ENCODE data around the gene TUBB8.
A peak's percentile ranks its signal among the peaks of the same experiment; 100 is the strongest.
"Not testable (repeated sequence)": the region's sequence is repeated elsewhere in the genome, so short reads cannot be mapped to it uniquely, and the experiment has no call there.

Gene TUBB8

DNA sequence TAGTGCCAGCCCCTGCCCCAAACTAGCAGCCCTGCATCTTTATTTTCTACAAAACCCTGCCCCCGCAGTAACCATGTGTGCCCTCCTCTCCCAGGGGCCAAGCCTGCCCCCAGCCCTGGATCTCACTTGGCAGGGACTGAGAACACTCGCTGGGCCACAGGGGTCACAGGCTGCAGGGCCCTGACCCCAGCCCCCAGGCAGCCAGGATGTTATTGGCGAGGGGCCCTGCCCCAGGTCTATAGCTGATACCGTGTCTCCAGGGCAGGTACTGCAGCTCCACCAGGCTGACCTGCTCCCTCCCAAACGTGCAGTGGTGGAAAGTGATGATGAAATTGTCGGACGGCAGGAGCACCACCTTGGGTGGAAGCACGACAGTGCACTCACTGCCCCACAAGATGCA lies 35.9 kb upstream of the TUBB8 start:
- Histone ChIP-seq H3K36me3 (ENCODE audit: control insufficient read depth, insufficient read depth, low read length) (no peaks in the 10 kb centered on the region), H3K4me3 (ENCODE audit: low read length) (no peak overlapping the region), H3K27me3 (ENCODE audit: control insufficient read depth, insufficient read depth, low read length) (no peaks in the 10 kb centered on the region), H3K9ac (ENCODE audit: low read length) (no peak overlapping the region), H3K27ac (ENCODE audit: low read depth, low read length) (no peak overlapping the region), H3K4me1 (ENCODE audit: control insufficient read depth, insufficient read depth, low read length) (no peaks in the 10 kb centered on the region)

GRCh38 chr10:83930-84530 lies 34.9 kb upstream of the TUBB8 start:
- Histone ChIP-seq H3K27ac (ENCODE audit: low read depth, low read length) (no peak overlapping the region), H3K4me1 (ENCODE audit: control insufficient read depth, insufficient read depth, low read length) (no peaks in the 10 kb centered on the region), H3K36me3 (ENCODE audit: control insufficient read depth, insufficient read depth, low read length) (no peaks in the 10 kb centered on the region), H3K27me3 (ENCODE audit: control insufficient read depth, insufficient read depth, low read length) (no peaks in the 10 kb centered on the region), H3K4me3 (ENCODE audit: low read length) (no peak overlapping the region), H3K9ac (ENCODE audit: low read length) (no peak overlapping the region)

GRCh38 chr10:80477-81105 lies 31.5 kb upstream of the TUBB8 start:
- no peaks in the 10 kb centered on the region for H3K4me1 ChIP-seq (ENCODE audit: control insufficient read depth, insufficient read depth, low read length)
- H3K36me3 ChIP-seq (ENCODE audit: control insufficient read depth, insufficient read depth, low read length) = no peaks in the 10 kb centered on the region
- no peaks in the 10 kb centered on the region for H3K27me3 ChIP-seq (ENCODE audit: control insufficient read depth, insufficient read depth, low read length)
- H3K9ac ChIP-seq (ENCODE audit: low read length) = no peak overlapping the region
- no peak overlapping the region for H3K27ac ChIP-seq (ENCODE audit: low read depth, low read length)
- no peak overlapping the region for H3K4me3 ChIP-seq (ENCODE audit: low read length)

DNA sequence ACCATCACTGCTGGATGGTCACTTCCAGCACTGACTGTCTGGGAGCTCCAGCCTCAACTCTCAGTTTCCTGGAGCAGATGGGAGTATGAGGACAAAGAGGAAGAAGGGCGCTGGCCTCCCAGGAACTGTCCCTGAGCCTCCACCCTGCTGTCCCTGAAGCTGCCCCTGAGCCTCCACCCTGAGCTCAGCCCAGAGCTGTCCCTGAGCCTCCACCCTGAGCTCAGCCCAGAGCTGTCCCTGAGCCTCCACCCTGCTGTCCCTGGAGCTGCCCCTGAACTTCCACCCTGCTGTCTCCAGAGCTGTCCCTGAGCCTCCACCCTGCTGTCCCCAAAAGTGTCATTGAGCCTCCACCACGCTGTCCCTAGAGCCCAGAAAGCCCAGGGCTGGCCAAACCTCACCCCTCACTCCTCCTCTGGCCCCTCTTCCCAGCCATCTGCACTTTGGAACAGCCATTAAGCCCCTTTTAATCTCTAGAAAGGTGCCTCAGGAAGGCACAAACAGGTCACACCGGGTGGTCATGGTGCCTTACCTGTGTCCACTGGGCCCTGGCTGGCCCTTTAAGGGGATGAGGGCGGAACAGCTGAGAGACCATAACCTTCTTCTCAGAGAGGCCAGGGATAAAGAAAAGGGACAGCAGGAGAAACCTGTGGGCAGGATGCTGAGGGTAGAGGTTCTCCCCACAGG lies 30.6 kb upstream of the TUBB8 start:
- Histone ChIP-seq H3K27me3 (ENCODE audit: control insufficient read depth, insufficient read depth, low read length) (no peaks in the 10 kb centered on the region), H3K36me3 (ENCODE audit: control insufficient read depth, insufficient read depth, low read length) (no peaks in the 10 kb centered on the region), H3K4me3 (ENCODE audit: low read length) (no peak overlapping the region), H3K27ac (ENCODE audit: low read depth, low read length) (no peak overlapping the region), H3K4me1 (ENCODE audit: control insufficient read depth, insufficient read depth, low read length) (no peaks in the 10 kb centered on the region), H3K9ac (ENCODE audit: low read length) (no peak overlapping the region)

GRCh38 chr10:78556-78955 lies 29.5 kb upstream of the TUBB8 start:
- Histone ChIP-seq H3K36me3 (ENCODE audit: control insufficient read depth, insufficient read depth, low read length) (no peaks in the 10 kb centered on the region), H3K27me3 (ENCODE audit: control insufficient read depth, insufficient read depth, low read length) (no peaks in the 10 kb centered on the region), H3K4me3 (ENCODE audit: low read length) (no peak overlapping the region), H3K9ac (ENCODE audit: low read length) (no peak overlapping the region), H3K27ac (ENCODE audit: low read depth, low read length) (no peak overlapping the region), H3K4me1 (ENCODE audit: control insufficient read depth, insufficient read depth, low read length) (no peaks in the 10 kb centered on the region)

GRCh38 chr10:74266-74621 lies 25.1 kb upstream of the TUBB8 start:
- H3K4me3 ChIP-seq (ENCODE audit: low read length); H3K4me1 ChIP-seq (ENCODE audit: control insufficient read depth, insufficient read depth, low read length); H3K36me3 ChIP-seq (ENCODE audit: control insufficient read depth, insufficient read depth, low read length); H3K9ac ChIP-seq (ENCODE audit: low read length); H3K27ac ChIP-seq (ENCODE audit: low read depth, low read length); H3K27me3 ChIP-seq (ENCODE audit: control insufficient read depth, insufficient read depth, low read length): not testable (repeated sequence)

DNA sequence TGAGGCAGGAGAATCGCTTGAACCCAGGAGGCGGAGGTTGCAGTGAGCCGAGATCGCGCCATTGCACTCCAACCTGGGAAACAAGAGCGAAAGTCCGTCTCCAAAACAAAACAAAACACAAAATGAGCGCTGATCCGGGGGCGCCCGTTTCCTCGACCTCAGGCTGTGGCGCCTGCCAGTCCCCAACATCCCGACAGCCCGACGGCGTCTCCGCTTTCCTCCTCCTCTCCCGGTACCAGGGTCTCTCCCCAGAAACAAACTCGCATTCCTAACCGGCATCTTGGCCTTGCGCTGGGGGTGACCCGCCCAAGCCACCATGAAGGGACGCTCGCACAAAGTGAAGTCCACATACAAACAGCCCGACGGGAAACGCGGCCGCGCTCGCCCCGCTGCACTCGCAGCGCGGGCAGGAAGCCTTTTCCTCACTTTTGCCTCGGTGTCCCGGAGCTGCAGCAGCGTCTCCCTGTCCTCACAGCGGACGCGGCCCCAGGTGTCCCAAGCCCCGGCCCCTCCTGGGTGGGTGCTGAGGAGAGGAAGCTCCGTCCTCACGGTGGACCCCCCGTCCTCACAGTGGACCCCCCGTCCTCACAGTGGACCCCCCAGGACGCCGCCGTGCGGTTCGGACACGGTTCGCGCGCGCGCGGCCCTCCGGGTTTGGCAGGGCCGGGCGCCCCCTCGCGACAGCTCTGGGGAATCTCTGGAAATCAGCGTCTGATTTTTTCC lies 24.6 kb upstream of the TUBB8 start:
- not testable (repeated sequence) for H3K27ac ChIP-seq (ENCODE audit: low read depth, low read length); H3K9ac ChIP-seq (ENCODE audit: low read length); H3K27me3 ChIP-seq (ENCODE audit: control insufficient read depth, insufficient read depth, low read length); H3K36me3 ChIP-seq (ENCODE audit: control insufficient read depth, insufficient read depth, low read length); H3K4me1 ChIP-seq (ENCODE audit: control insufficient read depth, insufficient read depth, low read length)
- H3K4me3 ChIP-seq (ENCODE audit: low read length) = peak overlapping the region; percentile 64

- H3K4me1 ChIP-seq (ENCODE audit: control insufficient read depth, insufficient read depth, low read length); H3K4me3 ChIP-seq (ENCODE audit: low read length); H3K36me3 ChIP-seq (ENCODE audit: control insufficient read depth, insufficient read depth, low read length); H3K9ac ChIP-seq (ENCODE audit: low read length); H3K27me3 ChIP-seq (ENCODE audit: control insufficient read depth, insufficient read depth, low read length); H3K27ac ChIP-seq (ENCODE audit: low read depth, low read length): not testable (repeated sequence)
Measured at GRCh38 chr10:68156-68555, 19.1 kb upstream of the TUBB8 start.

DNA sequence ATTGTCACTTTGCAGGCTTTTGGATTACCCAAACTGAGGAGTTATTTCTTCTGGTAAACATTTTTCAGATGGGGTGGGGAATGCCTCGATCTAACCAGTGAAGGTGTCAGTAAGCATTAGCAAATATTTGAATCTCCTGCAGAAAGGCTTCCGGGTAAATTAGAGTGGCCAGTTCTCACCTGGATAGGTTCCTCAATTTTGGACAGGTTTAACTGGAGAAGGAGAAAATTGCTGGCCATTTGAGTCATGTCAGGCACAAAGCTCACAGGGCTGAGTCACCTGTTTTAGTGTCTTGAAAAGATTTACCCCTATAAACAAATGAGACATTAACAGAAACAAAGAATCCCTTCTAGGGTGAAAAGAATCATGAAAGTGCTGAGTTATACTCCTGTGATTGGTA lies 830 bp upstream of the TUBB8 start:
- not testable (repeated sequence) for H3K4me3 ChIP-seq (ENCODE audit: low read length); H3K27me3 ChIP-seq (ENCODE audit: control insufficient read depth, insufficient read depth, low read length); H3K9ac ChIP-seq (ENCODE audit: low read length); H3K4me1 ChIP-seq (ENCODE audit: control insufficient read depth, insufficient read depth, low read length); H3K36me3 ChIP-seq (ENCODE audit: control insufficient read depth, insufficient read depth, low read length); H3K27ac ChIP-seq (ENCODE audit: low read depth, low read length)

DNA sequence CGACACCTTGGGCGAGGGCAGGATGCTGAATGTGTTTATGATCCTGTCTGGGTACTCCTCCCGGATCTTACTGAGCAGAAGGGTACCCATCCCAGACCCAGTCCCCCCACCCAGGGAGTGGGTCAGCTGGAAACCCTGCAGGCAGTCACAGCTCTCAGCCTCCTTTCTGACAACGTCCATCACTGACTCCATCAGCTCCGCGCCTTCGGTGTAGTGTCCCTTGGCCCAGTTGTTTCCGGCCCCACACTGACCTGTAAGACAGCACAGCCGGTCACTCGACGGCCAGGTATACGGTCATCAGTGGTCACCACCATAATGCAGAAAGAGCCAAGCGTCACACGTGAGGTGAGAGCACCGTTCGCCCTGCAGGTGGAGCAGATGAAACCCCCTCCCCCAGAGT lies 1.2 kb downstream of the TUBB8 start:
- H3K36me3 ChIP-seq (ENCODE audit: control insufficient read depth, insufficient read depth, low read length); H3K27ac ChIP-seq (ENCODE audit: low read depth, low read length); H3K27me3 ChIP-seq (ENCODE audit: control insufficient read depth, insufficient read depth, low read length); H3K9ac ChIP-seq (ENCODE audit: low read length); H3K4me1 ChIP-seq (ENCODE audit: control insufficient read depth, insufficient read depth, low read length); H3K4me3 ChIP-seq (ENCODE audit: low read length): not testable (repeated sequence)

DNA sequence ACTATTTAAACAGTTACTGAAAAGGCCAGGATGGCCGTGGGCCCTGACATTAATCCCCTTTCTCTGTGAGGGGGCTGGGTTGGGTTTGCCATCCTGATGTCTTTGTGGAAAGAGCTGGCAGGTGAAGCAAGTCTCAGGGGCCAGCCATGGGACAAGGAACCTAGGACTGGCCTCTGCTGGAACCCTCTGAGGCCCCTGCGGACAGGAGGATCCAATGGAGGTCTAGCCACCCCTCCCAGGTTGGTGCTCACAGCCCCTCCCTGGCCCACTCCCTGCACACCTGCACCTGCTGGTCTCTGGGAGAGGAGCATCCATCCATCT lies 35.8 kb downstream of the TUBB8 start:
- H3K4me3 ChIP-seq (ENCODE audit: low read length); H3K27ac ChIP-seq (ENCODE audit: low read depth, low read length); H3K4me1 ChIP-seq (ENCODE audit: control insufficient read depth, insufficient read depth, low read length); H3K9ac ChIP-seq (ENCODE audit: low read length); H3K27me3 ChIP-seq (ENCODE audit: control insufficient read depth, insufficient read depth, low read length); H3K36me3 ChIP-seq (ENCODE audit: control insufficient read depth, insufficient read depth, low read length): not testable (repeated sequence)

DNA sequence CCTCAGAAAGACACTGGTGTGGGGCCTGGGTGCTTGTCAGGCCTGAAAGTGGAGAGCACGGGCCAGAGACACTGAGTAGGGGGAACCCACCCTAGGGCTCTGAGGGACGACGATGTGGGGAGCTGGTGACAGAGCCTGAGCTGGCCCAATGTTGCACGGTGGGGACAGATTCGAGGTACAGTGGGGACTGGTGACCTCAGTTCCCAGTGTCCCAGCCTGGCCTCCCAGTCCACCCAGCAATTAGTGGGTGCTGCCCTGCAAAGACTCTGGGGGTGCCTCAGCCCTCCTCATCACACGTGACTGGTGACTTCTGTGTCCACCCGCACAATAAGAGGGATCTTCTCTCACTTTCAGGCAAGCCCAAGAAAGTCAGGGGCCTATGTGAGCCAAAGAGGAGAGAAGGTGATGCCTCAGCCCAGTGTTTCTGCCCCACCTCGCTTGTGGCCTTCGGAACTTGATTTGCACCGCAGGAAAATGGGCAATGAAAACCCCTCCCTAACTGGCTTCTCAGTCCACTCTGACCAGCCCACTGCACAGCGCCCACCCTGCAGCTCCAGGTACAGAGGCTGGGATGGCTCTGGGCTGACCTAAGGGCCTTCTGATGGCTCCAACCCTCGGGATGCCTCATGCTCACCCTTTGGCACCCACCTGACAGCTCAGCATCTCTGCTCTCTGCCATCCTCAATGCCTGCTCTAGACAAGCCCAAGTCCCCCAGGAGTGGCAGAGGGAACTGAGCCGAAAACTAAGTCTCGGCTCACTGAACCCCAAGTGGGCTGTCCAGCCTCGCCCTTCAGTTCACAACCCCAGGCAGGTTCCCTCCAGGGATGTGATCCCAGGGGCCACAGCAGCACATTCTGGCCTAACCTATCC lies 36.4 kb downstream of the TUBB8 start:
- not testable (repeated sequence) for H3K9ac ChIP-seq (ENCODE audit: low read length); H3K27me3 ChIP-seq (ENCODE audit: control insufficient read depth, insufficient read depth, low read length); H3K36me3 ChIP-seq (ENCODE audit: control insufficient read depth, insufficient read depth, low read length); H3K4me1 ChIP-seq (ENCODE audit: control insufficient read depth, insufficient read depth, low read length); H3K4me3 ChIP-seq (ENCODE audit: low read length); H3K27ac ChIP-seq (ENCODE audit: low read depth, low read length)

Measured in rectal smooth muscle tissue (tissue), 1 donor.